ENCODE measurements around the gene MORN1. TPM values are rescaled to one million over a fixed set of nuclear protein-coding genes. Genes with fewer than 3 reads are reported as not detected.

Gene MORN1
- total and polyA plus RNA-seq, 2 donors, result 4.7 to 11.1 TPM

DNA sequence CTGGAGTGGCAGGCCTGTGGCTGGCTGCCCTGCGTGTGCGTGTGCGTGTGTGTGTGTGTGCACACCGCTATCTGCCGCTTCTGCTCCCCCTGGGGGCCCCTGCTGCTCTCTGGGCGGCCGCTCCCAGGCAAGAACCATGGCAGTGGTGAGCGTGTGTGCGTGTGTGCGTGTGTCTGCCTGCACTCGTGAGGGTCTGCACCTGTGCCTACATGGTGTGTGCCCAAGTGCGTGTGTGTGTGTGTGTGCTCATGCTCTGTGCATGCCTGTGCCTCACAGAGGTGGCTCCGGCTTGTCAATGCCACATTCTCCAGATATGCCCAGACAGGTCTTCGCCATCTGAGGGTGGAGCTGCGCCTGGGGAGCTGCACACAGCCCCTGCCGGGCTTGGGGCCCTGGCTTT is 39.7 kb upstream of the MORN1 start:
- Histone ChIP-seq H3K4me3 (ENCODE audit: low read depth, low read length) (no peak overlapping the region), H3K4me1 (ENCODE audit: insufficient read depth) (no peaks in the 10 kb centered on the region), H3K27ac (ENCODE audit: low read depth) (no peak overlapping the region), H3K36me3 (ENCODE audit: insufficient read depth) (no peaks in the 10 kb centered on the region)
- 21% methylated on average over 16 of the region's 16 CpGs for WGBS
- DNase-seq (ENCODE audit: extremely low spot score), result peak; percentile 57

DNA sequence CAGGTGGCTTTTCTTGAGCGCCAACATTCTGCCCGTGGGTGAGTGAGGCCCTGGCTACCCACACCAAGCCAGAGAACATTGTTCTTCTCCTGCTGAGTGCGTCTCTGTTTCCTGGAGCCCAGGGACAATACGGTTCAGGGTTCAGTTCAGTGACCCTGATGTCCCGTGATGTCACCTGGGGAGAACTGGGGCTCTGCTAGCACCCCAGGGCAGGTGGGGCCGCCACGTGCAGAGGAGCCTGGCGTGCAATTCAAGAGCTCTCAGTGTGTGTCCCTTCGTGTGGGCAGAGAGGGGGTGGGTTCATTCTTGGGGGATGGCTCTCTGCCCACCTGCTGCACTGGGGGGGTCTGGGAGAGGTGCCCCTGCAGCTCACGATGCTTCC is 39.2 kb upstream of the MORN1 start:
- 75% methylated on average over 10 of the region's 10 CpGs for WGBS
- no peak overlapping the region for H3K4me3 ChIP-seq (ENCODE audit: low read depth, low read length)
- no peak overlapping the region for H3K27ac ChIP-seq (ENCODE audit: low read depth)
- DNase-seq (ENCODE audit: extremely low spot score), result no peak
- no peaks in the 10 kb centered on the region for H3K36me3 ChIP-seq (ENCODE audit: insufficient read depth)
- H3K4me1 ChIP-seq (ENCODE audit: insufficient read depth), result no peaks in the 10 kb centered on the region

DNA sequence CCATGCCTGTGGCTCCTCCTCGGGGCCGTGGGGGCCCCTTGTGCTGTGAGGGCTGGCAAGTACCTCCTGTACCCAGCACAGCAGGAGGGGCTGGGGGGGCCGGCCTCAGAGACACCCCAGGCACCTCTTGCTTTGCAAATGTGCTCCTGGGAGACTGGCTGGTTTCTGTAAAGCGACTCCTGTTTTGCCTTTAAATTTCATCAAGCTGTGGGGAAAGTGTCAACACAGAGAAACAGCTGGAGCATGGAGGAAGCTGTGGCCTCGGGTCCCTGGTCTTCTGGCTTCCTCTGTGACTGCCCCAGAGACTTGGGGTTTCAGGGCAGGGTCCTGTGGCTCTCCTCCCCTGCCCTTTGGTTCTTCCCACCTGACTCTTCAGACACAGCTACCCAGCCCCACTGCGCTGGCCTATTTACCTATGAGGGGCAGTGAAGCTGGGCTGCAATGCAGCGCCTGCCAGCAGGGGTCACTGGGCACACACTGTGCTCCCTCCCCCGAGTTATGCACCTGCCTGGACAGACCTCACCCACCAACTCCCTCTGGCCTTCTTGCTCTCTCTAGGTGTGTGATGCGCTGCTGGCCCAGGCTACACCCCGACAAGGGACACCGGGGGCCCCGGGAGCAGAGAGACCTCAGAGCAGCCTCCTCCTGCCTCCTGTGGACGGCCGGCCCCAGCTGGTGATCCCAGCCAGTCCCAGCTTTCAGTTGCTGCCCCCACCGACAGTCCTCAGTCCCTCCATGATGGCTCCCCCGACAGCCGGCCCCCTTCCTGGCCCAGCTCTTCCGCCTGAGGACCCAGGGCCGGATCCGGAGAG is 38.6 kb upstream of the MORN1 start:
- WGBS, result 75% methylated on average over 20 of the region's 20 CpGs
- no peaks in the 10 kb centered on the region for H3K4me1 ChIP-seq (ENCODE audit: insufficient read depth)

DNA sequence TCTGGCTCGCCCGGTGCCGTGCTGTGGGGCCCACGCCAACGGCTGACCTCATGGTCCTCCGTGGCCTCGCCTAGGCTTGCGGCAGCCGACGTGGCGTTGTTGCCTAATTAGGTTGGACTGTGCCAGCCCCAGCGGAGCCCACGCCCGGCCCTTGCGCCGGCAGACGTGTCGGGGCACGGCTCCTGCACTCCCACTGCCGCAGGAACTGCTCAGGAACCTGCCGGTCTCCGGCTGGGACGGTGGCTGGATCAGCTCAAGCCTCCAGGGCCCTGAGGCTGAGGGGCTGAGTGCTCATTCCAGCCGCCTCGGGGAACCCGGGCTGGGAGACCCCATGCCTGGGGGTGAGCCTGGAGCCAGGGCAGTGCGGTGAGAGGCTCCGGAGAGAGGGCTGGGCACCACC is 37.1 kb upstream of the MORN1 start:
- DNase-seq (ENCODE audit: extremely low spot score), result no peak
- Histone ChIP-seq H3K4me1 (ENCODE audit: insufficient read depth) (no peaks in the 10 kb centered on the region), H3K4me3 (ENCODE audit: low read depth, low read length) (no peak overlapping the region), H3K36me3 (ENCODE audit: insufficient read depth) (no peaks in the 10 kb centered on the region), H3K27ac (ENCODE audit: low read depth) (peak overlapping the region; percentile 76)
- 83% methylated on average over 28 of the region's 28 CpGs for WGBS

More for the DNA sequence above, 38.6 kb upstream of the MORN1 start:
- Histone ChIP-seq H3K4me3 (ENCODE audit: low read depth, low read length) (no peak overlapping the region), H3K27ac (ENCODE audit: low read depth) (no peak overlapping the region), H3K36me3 (ENCODE audit: insufficient read depth) (no peaks in the 10 kb centered on the region)
- no peak for DNase-seq (ENCODE audit: extremely low spot score)

DNA sequence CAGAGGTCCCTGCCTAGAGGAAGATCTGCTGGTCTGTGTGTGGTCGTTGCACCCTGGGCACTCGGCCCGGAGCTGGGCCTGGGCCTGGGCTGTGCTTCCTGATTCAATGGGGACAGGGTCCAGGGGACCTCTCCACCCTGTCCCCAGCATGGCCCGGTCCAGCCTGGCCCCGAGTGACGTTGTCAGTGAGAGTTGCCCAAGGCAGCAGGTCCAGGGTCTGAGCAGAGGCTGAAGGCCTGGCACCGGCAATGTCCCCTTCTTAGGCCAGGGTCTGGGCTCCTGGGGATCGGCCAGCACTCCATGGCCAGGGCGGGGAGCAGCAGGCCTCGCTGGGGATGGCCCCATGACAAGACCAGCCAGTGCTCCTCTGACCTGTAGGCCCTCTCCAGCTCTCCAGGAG is 36.6 kb upstream of the MORN1 start:
- H3K36me3 ChIP-seq (ENCODE audit: insufficient read depth), result no peaks in the 10 kb centered on the region
- H3K27ac ChIP-seq (ENCODE audit: low read depth), result peak overlapping the region; percentile 61
- no peak overlapping the region for H3K4me3 ChIP-seq (ENCODE audit: low read depth, low read length)
- WGBS, result 75% methylated on average over 10 of the region's 10 CpGs
- DNase-seq (ENCODE audit: extremely low spot score), result no peak
- H3K4me1 ChIP-seq (ENCODE audit: insufficient read depth), result no peaks in the 10 kb centered on the region

DNA sequence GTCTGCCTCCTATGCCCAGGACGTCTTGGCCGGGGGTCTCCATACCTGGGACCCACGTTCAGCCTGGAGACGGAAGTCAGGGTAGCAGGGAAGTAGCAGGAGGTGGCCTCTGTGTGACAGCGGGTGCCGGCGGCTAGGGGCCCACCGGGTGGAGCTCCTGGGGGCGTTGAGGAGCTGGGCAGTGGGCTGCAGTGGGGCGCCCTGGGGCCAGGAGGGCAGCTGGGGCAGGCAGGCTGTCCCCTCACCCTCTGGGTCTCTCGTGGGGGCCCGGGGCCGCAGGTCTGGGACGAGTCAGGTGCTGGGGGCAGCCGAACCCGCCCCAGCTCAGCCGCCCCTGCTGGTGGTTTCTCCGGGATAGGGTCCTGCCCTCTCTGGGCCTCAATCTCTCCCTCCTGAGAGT is 35.7 kb upstream of the MORN1 start:
- H3K36me3 ChIP-seq (ENCODE audit: insufficient read depth), result no peaks in the 10 kb centered on the region
- H3K4me1 ChIP-seq (ENCODE audit: insufficient read depth), result no peaks in the 10 kb centered on the region
- WGBS, result 80% methylated on average over 18 of the region's 18 CpGs
- DNase-seq (ENCODE audit: extremely low spot score), result no peak
- H3K27ac ChIP-seq (ENCODE audit: low read depth), result no peak overlapping the region
- no peak overlapping the region for H3K4me3 ChIP-seq (ENCODE audit: low read depth, low read length)

DNA sequence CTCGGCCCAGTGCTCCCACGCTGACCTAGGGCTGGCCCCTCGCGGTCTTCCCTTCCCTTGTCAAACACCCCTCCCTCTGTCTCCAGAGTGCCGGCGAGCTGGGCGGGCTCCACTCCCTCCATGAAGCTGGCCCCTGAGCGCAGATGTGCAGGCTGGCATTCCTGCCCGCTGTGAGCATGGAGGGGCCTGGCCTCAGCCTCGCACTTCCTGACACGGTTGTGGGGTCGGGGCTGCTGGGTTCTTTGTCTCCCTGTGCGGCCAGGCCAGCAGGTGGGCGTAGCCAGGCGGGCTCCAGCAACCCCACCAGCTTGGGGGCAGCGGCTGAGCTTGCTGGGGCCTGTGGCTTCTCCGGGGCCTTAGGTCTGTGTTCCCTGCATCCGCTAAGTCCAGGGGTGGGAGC is 35.2 kb upstream of the MORN1 start:
- H3K36me3 ChIP-seq (ENCODE audit: insufficient read depth), result no peaks in the 10 kb centered on the region
- WGBS, result 59% methylated on average over 18 of the region's 18 CpGs
- no peak overlapping the region for H3K27ac ChIP-seq (ENCODE audit: low read depth)
- H3K4me3 ChIP-seq (ENCODE audit: low read depth, low read length), result no peak overlapping the region
- H3K4me1 ChIP-seq (ENCODE audit: insufficient read depth), result no peaks in the 10 kb centered on the region
- no peak for DNase-seq (ENCODE audit: extremely low spot score)

DNA sequence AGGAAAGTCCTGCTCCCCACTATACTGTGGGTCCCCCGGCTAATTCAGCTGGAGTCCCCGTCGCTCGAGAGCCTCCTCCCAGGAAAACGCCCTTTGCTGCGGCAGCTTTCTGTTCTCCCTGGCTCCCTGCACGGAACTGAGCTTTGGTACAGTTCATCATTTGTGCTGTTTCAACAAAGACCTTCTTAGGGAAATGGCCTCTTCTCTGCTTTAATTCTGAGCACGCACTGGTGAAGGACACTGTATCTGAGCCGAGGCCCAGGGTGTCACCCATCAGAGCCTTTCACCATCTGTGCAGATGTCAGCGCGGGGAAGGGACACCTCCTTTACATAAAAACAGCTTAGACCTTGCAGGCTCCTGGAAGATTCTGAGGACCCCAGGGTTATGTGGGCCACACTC is 34.5 kb upstream of the MORN1 start:
- H3K27ac ChIP-seq (ENCODE audit: low read depth), result no peak overlapping the region
- no peak overlapping the region for H3K4me3 ChIP-seq (ENCODE audit: low read depth, low read length)
- WGBS, result 74% methylated on average over 11 of the region's 11 CpGs
- no peaks in the 10 kb centered on the region for H3K4me1 ChIP-seq (ENCODE audit: insufficient read depth)
- no peaks in the 10 kb centered on the region for H3K36me3 ChIP-seq (ENCODE audit: insufficient read depth)
- DNase-seq (ENCODE audit: extremely low spot score), result no peak

DNA sequence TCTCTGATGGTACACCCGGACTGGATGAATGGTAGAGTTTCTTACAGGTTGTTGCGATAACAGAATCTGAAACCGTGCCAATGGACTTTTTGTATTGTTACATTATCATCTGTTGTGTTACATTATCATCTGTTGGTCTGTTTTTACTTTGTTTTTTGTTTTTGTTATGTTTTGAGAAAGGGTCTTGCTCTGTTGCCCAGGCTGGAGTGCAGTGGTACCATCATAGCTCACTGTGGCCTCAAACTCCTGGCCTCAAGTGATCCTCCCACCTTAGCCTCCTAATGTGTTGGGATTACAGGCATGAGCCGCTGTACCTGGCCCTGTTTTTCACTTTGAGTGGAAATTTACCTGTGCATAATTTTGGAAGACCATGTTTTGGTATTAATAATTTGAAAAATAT is 31.2 kb upstream of the MORN1 start:
- DNase-seq (ENCODE audit: extremely low spot score), result no peak
- H3K4me3 ChIP-seq (ENCODE audit: low read depth, low read length), result no peak overlapping the region
- no peak overlapping the region for H3K27ac ChIP-seq (ENCODE audit: low read depth)
- WGBS, result 84% methylated on average over 4 of the region's 4 CpGs
- H3K36me3 ChIP-seq (ENCODE audit: insufficient read depth), result no peaks in the 10 kb centered on the region
- no peaks in the 10 kb centered on the region for H3K4me1 ChIP-seq (ENCODE audit: insufficient read depth)

DNA sequence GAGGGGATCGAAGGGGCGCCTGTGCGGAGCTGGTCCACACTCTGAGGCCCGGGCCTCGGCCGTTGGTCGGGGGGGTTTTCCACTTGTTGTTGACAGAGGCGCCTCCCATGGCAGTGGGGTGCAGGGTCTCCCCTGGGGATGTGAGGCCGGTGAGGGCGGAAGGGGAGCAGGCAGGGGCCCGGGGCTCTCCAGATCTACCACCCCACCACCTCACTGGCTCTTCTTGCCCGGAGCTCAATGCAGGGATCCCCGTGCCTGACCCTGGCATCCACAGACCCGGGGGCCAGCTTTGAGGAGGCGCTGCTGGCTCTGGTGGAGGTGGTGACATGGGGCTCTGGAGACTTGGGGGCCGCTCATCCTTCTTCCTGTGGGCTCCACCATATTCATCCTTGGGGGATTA is 28.1 kb upstream of the MORN1 start:
- no peak for DNase-seq (ENCODE audit: extremely low spot score)
- 79% methylated on average over 16 of the region's 16 CpGs for WGBS
- Histone ChIP-seq H3K27ac (ENCODE audit: low read depth) (no peak overlapping the region), H3K4me1 (ENCODE audit: insufficient read depth) (no peaks in the 10 kb centered on the region), H3K36me3 (ENCODE audit: insufficient read depth) (no peaks in the 10 kb centered on the region), H3K4me3 (ENCODE audit: low read depth, low read length) (no peak overlapping the region)

DNA sequence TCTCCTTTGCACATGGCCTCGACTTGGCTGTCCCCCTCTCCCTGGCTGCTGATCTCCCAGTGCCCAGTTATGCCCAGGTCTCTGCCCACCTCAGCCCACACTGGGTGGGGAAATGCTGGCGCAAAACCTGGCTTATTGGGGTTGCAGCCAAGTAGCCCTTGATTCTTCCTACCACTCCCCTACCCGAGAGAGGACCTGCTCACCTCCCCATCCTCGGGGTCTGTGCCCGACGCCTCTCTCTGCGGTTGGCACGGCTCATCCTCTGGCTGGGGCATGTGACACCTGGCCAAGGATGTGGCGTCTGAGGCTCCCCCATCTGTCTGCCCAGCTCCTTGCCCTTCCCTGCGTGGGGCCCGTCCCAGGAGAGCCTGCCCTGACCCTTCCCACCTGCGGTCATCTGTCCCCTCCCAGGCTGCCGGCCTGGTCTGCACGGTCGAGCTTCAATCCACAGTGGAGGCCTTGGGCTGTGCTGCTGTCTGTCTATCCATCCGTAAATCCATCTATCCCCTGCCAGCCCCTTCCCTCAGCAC is 27.5 kb upstream of the MORN1 start:
- no peak for DNase-seq (ENCODE audit: extremely low spot score)
- WGBS, result 73% methylated on average over 16 of the region's 16 CpGs
- Histone ChIP-seq H3K36me3 (ENCODE audit: insufficient read depth) (no peaks in the 10 kb centered on the region), H3K4me3 (ENCODE audit: low read depth, low read length) (no peak overlapping the region), H3K4me1 (ENCODE audit: insufficient read depth) (no peaks in the 10 kb centered on the region), H3K27ac (ENCODE audit: low read depth) (no peak overlapping the region)

DNA sequence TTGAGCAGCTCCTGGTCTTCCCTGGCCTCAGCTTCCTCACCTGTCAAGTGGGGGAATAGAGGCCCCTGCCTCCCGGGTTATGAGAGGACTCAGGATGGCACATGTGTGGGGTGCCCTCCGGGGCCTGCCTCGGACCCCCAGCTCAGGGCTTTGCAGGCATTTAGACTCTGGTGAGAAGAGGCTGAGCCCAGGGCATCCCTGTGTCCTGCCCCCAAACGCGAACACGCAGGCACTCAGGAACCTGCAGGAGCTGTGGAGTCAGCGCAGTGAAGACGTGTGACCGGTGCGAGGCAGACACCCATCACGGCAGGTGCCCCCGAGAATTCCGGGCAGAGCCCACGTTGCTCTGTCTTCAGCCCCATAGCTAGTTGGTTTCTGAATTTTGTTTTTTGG is 26.5 kb upstream of the MORN1 start:
- DNase-seq (ENCODE audit: extremely low spot score), result no peak
- 65% methylated on average over 14 of the region's 14 CpGs for WGBS
- H3K27ac ChIP-seq (ENCODE audit: low read depth), result no peak overlapping the region
- H3K4me1 ChIP-seq (ENCODE audit: insufficient read depth), result no peaks in the 10 kb centered on the region
- H3K36me3 ChIP-seq (ENCODE audit: insufficient read depth), result no peaks in the 10 kb centered on the region
- no peak overlapping the region for H3K4me3 ChIP-seq (ENCODE audit: low read depth, low read length)

DNA sequence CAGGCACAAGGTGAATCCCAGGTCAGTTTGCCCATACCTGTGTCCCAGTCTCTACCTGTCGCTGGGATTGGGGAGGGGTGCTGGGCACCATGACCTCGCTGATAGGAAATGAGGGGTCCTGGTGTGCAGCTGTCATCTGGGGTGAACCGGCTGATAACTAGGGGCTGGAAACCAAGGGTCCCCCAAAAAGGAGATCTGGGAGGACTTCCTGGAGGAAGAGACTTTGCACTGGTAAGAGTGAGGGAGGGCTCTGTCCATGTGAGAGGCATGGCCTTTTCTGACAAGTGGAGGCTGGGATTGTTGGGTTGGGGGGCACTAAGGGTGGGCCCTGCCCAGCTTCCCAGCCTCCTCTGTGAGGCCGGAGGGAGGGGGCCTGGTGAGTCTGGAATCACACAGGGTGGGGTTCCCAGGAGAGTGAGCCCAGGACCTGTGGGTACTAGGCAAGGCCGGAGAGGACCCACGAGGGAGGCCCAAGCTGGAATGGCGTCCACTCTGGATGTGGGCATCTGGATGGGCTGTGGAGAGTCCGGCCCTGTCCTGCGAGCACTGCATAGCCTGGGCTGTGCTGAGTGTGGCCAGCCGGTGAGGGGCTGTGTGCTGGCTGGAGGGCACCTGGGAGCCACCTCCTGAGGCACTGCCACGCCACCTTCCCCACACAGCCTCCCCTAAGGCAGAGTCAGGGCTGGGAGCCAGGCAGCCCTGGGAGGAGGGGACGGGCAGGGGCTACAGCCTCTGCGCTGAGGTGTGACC is 25.9 kb upstream of the MORN1 start:
- Histone ChIP-seq H3K27ac (ENCODE audit: low read depth) (peak overlapping the region; percentile 39), H3K4me1 (ENCODE audit: insufficient read depth) (no peaks in the 10 kb centered on the region), H3K4me3 (ENCODE audit: low read depth, low read length) (no peak overlapping the region), H3K36me3 (ENCODE audit: insufficient read depth) (no peaks in the 10 kb centered on the region)
- no peak for DNase-seq (ENCODE audit: extremely low spot score)
- 78% methylated on average over 13 of the region's 13 CpGs for WGBS

DNA sequence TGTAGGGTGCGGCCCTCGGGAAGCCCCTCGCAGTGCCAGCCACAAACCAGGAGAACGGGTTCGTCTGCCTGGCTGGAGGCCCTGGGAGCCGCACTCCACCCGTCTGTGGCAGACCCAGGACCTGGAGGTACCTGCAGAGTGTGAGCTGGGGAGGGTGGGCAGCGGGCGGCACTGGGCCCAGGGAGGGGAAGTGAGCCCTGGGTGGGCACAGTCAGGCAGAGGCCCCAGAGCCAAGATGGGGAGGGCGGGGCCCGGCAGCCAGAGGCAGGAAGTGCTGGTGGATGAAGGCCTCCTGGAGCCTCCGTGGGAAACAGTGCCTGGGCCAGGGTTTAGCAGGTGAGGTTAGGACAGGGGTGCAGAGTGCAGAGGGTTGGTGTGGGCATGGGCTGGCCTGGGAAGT is 25.0 kb upstream of the MORN1 start:
- Histone ChIP-seq H3K36me3 (ENCODE audit: insufficient read depth) (no peaks in the 10 kb centered on the region), H3K27ac (ENCODE audit: low read depth) (peak overlapping the region; percentile 13), H3K4me1 (ENCODE audit: insufficient read depth) (no peaks in the 10 kb centered on the region), H3K4me3 (ENCODE audit: low read depth, low read length) (no peak overlapping the region)
- peak; percentile 58 for DNase-seq (ENCODE audit: extremely low spot score)
- 48% methylated on average over 12 of the region's 12 CpGs for WGBS

All from urinary bladder (tissue), 4 donors.